HepG2 (cell line): ENCODE measurements around the gene PDE5A. TPM values are rescaled to one million over a fixed set of nuclear protein-coding genes. Genes with fewer than 3 reads are reported as not detected.

ENCODE experiments used
- ATAC-seq: fragments of 200-7000 bp; cut with Tn5 transposase; 3 replicates; pipeline ENCODE4 v1.9.1; 2020; ENCODE audit warnings: mild to moderate bottlenecking, moderate library complexity
- BruUV-seq: library from RNA; stranded (reverse); fragments of 400-500 nt; replicated peaks from 2 replicates; lab custom pipeline; 2021; lab: Mats Ljungman, UMichigan
- CTCF ChIA-PET: fragments of 300-600 bp; formaldehyde crosslinking; extraction: SDS; loops from one replicate; lab custom pipeline; 2021; ENCODE audit warnings: low total read pairs, inconsistent platforms, low intra/inter-chr PET ratio; lab: Yijun Ruan, JAX
- POLR2A ChIA-PET: fragments of 350-600 bp; sonication (Branson Sonifier 250); formaldehyde crosslinking; loops from one replicate; lab custom pipeline; 2020; ENCODE audit warnings: antibody characterized with exemption, inconsistent platforms; lab: Yijun Ruan, JAX
- DNase-seq: peaks from one replicate; pipeline ENCODE4 v3.0.0-alpha.2; 2015; ENCODE audit warnings: low spot score
- FAIRE-seq: peaks from 3 replicates; lab custom pipeline; 2011; peaks lifted over from hg19 to GRCh38; lab: Jason Lieb, UNC
- H2AFZ ChIP-seq: one replicate; pipeline ENCODE4 v1.6.1; 2011; ENCODE audit warnings: low read length, inconsistent platforms
- H3K27ac ChIP-seq: fragments of 300-600 bp; 3 replicates; pipeline ENCODE4 v1.8.0; 2011; ENCODE audit warnings: mixed run types, mild to moderate bottlenecking, mixed read lengths, low read length, inconsistent platforms; ENCODE audit not compliant: insufficient read depth; ENCODE audit errors: extremely low read length
- H3K27me3 ChIP-seq, 2 experiments: fragments of 200-600 bp in 1 of 2; 2 replicates in 1 of 2; 3 replicates in 1 of 2; pipeline versions ENCODE4 v1.6.0 to v1.8.0; 2011; ENCODE audit warnings: low read length in 2 of 2, mild to moderate bottlenecking in 2 of 2, moderate library complexity in 2 of 2, inconsistent platforms in 1 of 2; ENCODE audit not compliant: insufficient read depth in 2 of 2, control insufficient read depth in 1 of 2
- H3K36me3 ChIP-seq, 2 experiments: fragments of 200-600 bp in 1 of 2; replicated peaks in 1 of 2; 2 replicates in 1 of 2; 3 replicates in 1 of 2; pipeline versions ENCODE4 v1.5.1 to v1.8.0; 2011; ENCODE audit warnings: low read length in 2 of 2, inconsistent platforms in 1 of 2; ENCODE audit not compliant: insufficient read depth in 2 of 2, control insufficient read depth in 1 of 2
- H3K4me1 ChIP-seq: 2 replicates; pipeline ENCODE4 v1.5.1; 2012; ENCODE audit warnings: low read length, inconsistent platforms; ENCODE audit not compliant: insufficient read depth
- H3K4me2 ChIP-seq: 2 replicates; pipeline ENCODE4 v1.6.0; 2011; ENCODE audit warnings: low read depth, low read length, inconsistent platforms
- H3K4me3 ChIP-seq, 3 experiments: fragments of 200-600 bp in 1 of 3; sonication (generic), shearing (Covaris generic) in 1 of 3; replicated peaks in 1 of 3; 2 replicates each; pipeline ENCODE4 v1.5.1; 2011 to 2016; ENCODE audit warnings: low read length in 3 of 3, inconsistent platforms in 2 of 3, low read depth in 2 of 3, mild to moderate bottlenecking in 2 of 3, control low read depth in 1 of 3, mixed read lengths in 1 of 3; ENCODE audit not compliant: insufficient read depth in 1 of 3
- H3K79me2 ChIP-seq: one replicate; pipeline ENCODE4 v1.6.1; 2011; ENCODE audit warnings: low read length, inconsistent platforms; ENCODE audit not compliant: insufficient read depth
- H3K9ac ChIP-seq: 2 replicates; pipeline ENCODE4 v1.6.0; 2011; ENCODE audit warnings: mild to moderate bottlenecking, low read depth, low read length, inconsistent platforms; ENCODE audit not compliant: insufficient read depth
- H3K9me3 ChIP-seq: 2 replicates; pipeline ENCODE4 v1.5.1; 2012; ENCODE audit warnings: mild to moderate bottlenecking, low read length
- H4K20me1 ChIP-seq: 2 replicates; pipeline ENCODE4 v1.6.0; 2011; ENCODE audit warnings: inconsistent platforms, mild to moderate bottlenecking, low read length, moderate library complexity; ENCODE audit not compliant: insufficient read depth
- BORCS8-MEF2B ChIP-seq: sonication (generic); formaldehyde crosslinking; IDR thresholded peaks from 2 replicates; pipeline ENCODE4 v1.8.0; 2022; ENCODE audit warnings: mild to moderate bottlenecking, missing genetic modification reagents
- HDAC2 ChIP-seq: sonication (generic); formaldehyde crosslinking; IDR thresholded peaks from 2 replicates; pipeline ENCODE4 v1.4.0; 2020; ENCODE audit warnings: missing genetic modification reagents
- MATR3 ChIP-seq: sonication (generic); formaldehyde crosslinking; IDR thresholded peaks from 2 replicates; pipeline ENCODE4 v1.4.0; 2020; ENCODE audit warnings: missing genetic modification reagents
- MNT ChIP-seq: fragments of 450-650 bp; IDR thresholded peaks from 2 replicates; pipeline ENCODE4 v1.6.1; 2016
- whole genome bisulfite sequencing: methylation state at CpG from one replicate; pipeline ENCODE4 v1.1.6; 2017; ENCODE audit warnings: low lambda C conversion rate; 5-methylcytosine and 5-hydroxymethylcytosine counted together
- in situ Hi-C: cut with HindIII; loops from 2 replicates; pipeline ENCODE4 v1.10.0; 2017; ENCODE audit warnings: low pct_unique_long_range_greater_than_20kb; ENCODE audit not compliant: extremely low pct_ligation_motif_present
- intact Hi-C: fragments of 100-400 bp; cut with micrococcal nuclease; formaldehyde crosslinking; loops from one replicate; pipeline ENCODE4 v1.10.0; 2022; ENCODE audit not compliant: unreplicated experiment
- polyA plus RNA-seq, 8 experiments: library from polyadenylated mRNA; depleted of rRNA in 3 of 8; stranded (reverse) in 7 of 8; unstranded in 1 of 8; fragments of >200 nt; fragmentation: Illumina TruSeq in 4 of 8; extraction: Trizol in 4 of 8; gene quantifications; 2 replicates each; pipeline versions ENCODE4 v1.2.1 to v1.2.3, GENCODE V29; 2011 to 2016; ENCODE audit warnings: low read depth in 4 of 8, missing spikeins in 1 of 8, mixed read lengths in 1 of 8; ENCODE audit not compliant: insufficient read depth in 1 of 8
- total RNA-seq, 5 experiments: library from RNA; depleted of rRNA; stranded (reverse); fragments of >200 nt; fragmentation: Illumina TruSeq; extraction: Trizol; gene quantifications; 2 replicates each; pipeline ENCODE4 v1.2.3, GENCODE V29; 2016; ENCODE audit warnings: low read depth in 1 of 5

PDE5A gene
- total and polyA plus RNA-seq, 2 of the 13 experiments (the other 11 are each of a cell fraction or from before 2014, with no cell fraction given): 0.22 to 0.44 TPM

GRCh38 chr4:119523399-119523798 lies 105.2 kb downstream of the PDE5A start (continued):
- TF ChIP-seq MNT: no peak
- TF ChIP-seq BORCS8-MEF2B (CRISPR knock-in tag): no peak
- TF ChIP-seq HDAC2: no peak

- intact Hi-C loops: no loop called here
- CTCF ChIA-PET: no interaction called here
These were observed 107.3 kb downstream of the PDE5A start for GRCh38 chr4:119521268-119521667.

More at GRCh38 chr4:119521268-119521667, 107.3 kb downstream of the PDE5A start:
- TF ChIP-seq MNT: peak; percentile 83
- TF ChIP-seq MATR3: no peak
- no peak overlapping the region for H3K27ac ChIP-seq
- no peak overlapping the region for H3K4me3 ChIP-seq
- POLR2A ChIA-PET: no interaction called here
- H3K9ac ChIP-seq: no peak overlapping the region
- no peaks in the 10 kb centered on the region for H3K27me3 ChIP-seq
- peaks cover 3 to 9% of the 10 kb centered on the region in 2 experiments; a peak in 2 of 5 replicates for H3K36me3 ChIP-seq
- DNase-seq: peak; percentile 18
- no peak for ATAC-seq
- WGBS: 95% methylated on average over 4 of the region's 4 CpGs
- no peak for FAIRE-seq
- H3K4me2 ChIP-seq: no peak overlapping the region
- BruUV-seq: no TSS peak
- H4K20me1 ChIP-seq: no peaks in the 10 kb centered on the region
- H3K4me1 ChIP-seq: peaks cover 35% of the 10 kb centered on the region
- no peaks in the 10 kb centered on the region for H3K79me2 ChIP-seq
- in situ Hi-C loops: no loop called here
- H3K9me3 ChIP-seq: no peaks in the 10 kb centered on the region
- H2AFZ ChIP-seq: no peak overlapping the region
